Right hindlimb (tissue), 1 donor: ENCODE data around the gene CARS2.
A peak's percentile ranks its signal among the peaks of the same experiment; 100 is the strongest.

ENCODE experiments used
- DNase-seq: peaks from one replicate; pipeline ENCODE4 v3.0.0-alpha.2; 2018

CARS2 gene

GRCh38 chr13:110649551-110649950, 56.4 kb downstream of the CARS2 start:
- DNase-seq, result no peak

DNA sequence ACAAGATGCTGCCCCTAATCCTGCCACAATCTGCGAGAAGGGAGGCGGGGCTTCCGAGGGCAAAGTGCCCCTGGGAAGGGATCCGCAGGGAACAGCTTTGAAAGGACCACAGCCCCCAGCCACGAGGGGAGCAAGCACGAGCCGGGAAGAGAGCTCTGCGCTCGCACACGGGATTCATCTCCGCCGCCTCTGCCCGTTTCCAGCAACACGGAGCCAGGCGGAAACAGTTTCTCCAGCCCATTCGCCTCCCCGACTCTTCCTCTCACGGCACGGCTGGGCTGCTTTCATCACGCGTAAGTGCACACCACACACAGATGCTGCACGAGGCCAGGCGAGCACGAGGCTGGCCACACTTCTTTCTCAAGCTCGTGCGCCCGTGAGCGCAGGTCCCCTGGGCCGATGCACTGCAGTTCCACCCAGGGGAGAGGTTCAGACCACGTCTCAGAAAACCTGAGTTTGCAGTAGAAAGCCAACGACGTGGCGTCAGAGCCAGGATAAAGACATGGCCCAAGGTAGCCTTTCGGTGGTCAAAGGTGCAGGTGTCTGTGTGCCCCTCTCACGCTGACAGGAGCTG, 57.0 kb downstream of the CARS2 start:
- DNase-seq, result no peak

DNA sequence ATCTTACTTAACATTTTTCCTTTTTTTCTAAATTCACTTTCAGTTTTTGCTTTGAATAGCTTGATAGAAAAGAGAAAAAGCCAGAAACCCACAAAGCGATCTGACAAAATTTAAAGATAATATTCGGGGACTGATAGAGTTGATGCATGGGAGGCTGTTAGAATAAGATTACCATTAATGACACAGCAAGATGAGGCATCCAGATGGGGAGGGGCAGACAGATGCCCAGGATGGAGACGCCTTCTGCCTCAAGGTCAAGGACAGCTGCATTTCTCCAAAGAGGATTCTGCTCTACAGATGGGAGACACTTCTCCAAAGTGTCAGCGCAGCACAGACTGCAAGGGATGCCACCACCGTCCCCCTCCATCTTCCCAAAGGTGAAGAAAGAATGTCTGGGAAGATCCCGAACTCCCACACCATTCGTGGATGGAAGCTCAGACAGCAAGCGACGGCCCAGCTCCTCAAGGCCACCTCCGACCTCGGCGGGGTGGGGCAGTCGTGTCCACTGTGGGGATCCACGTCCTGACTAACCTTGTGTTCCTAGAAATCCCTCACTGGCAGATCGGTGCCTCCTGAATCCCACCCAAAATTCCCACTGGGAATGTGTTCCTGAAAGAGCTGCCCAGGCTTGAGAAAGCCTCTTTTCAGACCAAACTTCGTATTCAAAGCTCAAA, 57.6 kb downstream of the CARS2 start:
- no peak for DNase-seq

- DNase-seq, result no peak
Observed at GRCh38 chr13:110647365-110647737, 58.6 kb downstream of the CARS2 start.

- DNase-seq, result no peak
Observed at GRCh38 chr13:110646442-110647364, 59.2 kb downstream of the CARS2 start.

DNA sequence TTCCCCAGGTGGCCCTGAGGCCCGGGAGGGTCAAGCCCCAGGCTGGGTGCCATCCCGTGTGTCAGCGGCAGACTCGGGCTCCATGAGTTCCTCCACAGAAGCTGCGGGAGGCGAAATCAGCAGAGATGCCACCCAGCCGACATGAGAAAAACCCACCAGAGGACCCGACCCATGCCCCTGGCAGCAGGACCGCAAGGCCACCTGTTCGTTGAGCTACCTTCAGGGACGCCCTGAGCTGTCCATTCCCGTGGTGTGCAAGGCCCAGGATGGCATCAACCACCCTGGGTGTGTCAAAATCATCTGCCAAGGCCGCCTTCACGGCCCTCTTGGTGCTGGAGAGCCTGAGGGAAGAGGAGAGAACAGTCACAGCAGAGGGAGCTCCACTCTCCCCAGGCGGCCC, 60.2 kb downstream of the CARS2 start:
- no peak for DNase-seq

GRCh38 chr13:110644892-110645521, 60.9 kb downstream of the CARS2 start:
- DNase-seq, result peak; percentile 73

GRCh38 chr13:110643768-110644421, 62.0 kb downstream of the CARS2 start:
- DNase-seq, result no peak

DNA sequence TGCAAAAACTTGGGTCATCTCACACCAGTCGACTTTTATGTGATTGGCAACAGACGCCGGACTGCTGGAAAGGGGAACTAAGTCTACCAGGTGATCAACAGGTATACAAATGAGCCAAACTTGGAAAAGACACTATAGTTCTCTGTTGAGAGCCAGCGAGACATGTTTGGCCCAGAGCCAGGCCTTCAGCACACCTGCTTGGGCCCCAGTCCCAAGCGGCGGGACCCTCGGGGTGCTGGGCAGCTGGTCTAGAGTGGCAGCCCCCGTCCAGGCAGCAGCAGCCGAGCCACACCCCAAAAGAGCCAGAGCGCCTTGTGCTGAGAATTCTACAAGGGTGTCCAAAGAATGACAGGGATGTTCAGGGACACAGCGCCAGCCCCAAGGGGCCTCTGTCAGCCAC, 62.6 kb downstream of the CARS2 start:
- no peak for DNase-seq

- no peak for DNase-seq
Observed at GRCh38 chr13:110642291-110642981, 63.5 kb downstream of the CARS2 start.

GRCh38 chr13:110641055-110642015, 64.6 kb downstream of the CARS2 start:
- peak; percentile 62 for DNase-seq

- no peak for DNase-seq
Observed at GRCh38 chr13:110640591-110641029, 65.3 kb downstream of the CARS2 start.

DNA sequence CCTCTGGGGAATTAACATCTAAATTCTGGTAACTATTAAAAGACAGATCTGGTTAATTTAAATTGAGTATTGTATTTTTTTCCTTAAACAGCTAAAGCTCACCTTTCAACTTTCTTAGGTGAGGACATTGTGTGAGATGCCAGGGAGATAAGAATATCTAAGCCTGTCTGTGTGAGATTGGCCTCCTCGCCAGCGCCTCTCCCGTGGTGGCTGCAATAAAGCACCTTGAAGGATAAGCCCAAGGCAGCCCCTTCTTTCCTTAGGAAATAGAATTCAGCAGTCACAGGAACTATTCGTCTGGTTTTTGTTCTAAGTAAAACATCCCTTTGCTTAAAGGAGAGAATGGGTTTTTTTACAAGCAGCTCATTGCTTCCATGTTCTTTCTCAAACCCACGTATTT, 66.0 kb downstream of the CARS2 start:
- DNase-seq, result no peak

GRCh38 chr13:110638814-110639806, 66.8 kb downstream of the CARS2 start:
- DNase-seq, result no peak

GRCh38 chr13:110638257-110638656, 67.7 kb downstream of the CARS2 start:
- no peak for DNase-seq

GRCh38 chr13:110637747-110638146, 68.2 kb downstream of the CARS2 start:
- DNase-seq, result no peak

DNA sequence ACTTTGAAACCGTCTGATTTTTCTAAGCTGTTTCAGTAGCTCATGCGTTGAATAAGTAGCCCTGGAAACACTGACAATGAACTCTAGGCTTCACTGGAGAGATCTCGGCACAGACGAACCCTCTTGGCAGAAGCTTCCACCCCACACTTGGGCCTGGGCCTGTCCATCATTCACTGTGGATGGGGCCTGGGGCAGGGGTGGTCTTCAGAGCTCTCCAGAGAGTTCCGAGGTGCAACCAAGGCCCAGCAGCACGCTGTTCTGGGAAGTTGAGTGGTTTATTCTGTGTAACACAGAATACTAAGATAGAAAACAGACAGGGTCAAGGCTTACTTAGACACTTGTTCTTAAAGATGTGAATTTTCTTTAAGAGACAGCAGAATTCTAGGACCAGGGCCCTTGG, 68.6 kb downstream of the CARS2 start:
- DNase-seq, result no peak

- no peak for DNase-seq
Observed at GRCh38 chr13:110636701-110637201, 69.2 kb downstream of the CARS2 start.

- no peak for DNase-seq
Observed at GRCh38 chr13:110636053-110636475, 69.9 kb downstream of the CARS2 start.
